PC-3 (cell line): Measurements from ENCODE around the gene PASK. TPM values are rescaled to one million over a fixed set of nuclear protein-coding genes. Genes with fewer than 3 reads are reported as not detected.
A peak's percentile ranks its signal among the peaks of the same experiment; 100 is the strongest.

Experiments
- ATAC-seq: fragments of 200-7000 bp; cut with Tn5 transposase; 2 replicates; pipeline ENCODE4 v1.9.1; 2020; ENCODE audit warnings: mild to moderate bottlenecking, moderate library complexity
- BruUV-seq: library from RNA; stranded (reverse); fragments of 400-500 nt; replicated peaks from 2 replicates; lab custom pipeline; 2021; lab: Mats Ljungman, UMichigan
- CTCF ChIA-PET: fragments of 300-600 bp; sonication (Branson Sonifier 250); formaldehyde crosslinking; loops from one replicate; lab custom pipeline; 2022; ENCODE audit warnings: antibody characterized with exemption; lab: Charles Lee
- POLR2A ChIA-PET: fragments of 300-600 bp; sonication (Branson Sonifier 250); formaldehyde crosslinking; loops from one replicate; lab custom pipeline; 2022; ENCODE audit warnings: antibody characterized with exemption; ENCODE audit not compliant: unreplicated experiment; lab: Charles Lee
- DNase-seq: peaks from one replicate; pipeline ENCODE4 v3.0.0-alpha.2; 2015
- H2AFZ ChIP-seq: fragments of 300-600 bp; sonication (generic); 2 replicates; pipeline ENCODE4 v1.6.0; 2016; ENCODE audit warnings: antibody characterized with exemption, low read length
- H3F3A ChIP-seq: fragments of 300-600 bp; sonication (generic); one replicate; pipeline ENCODE4 v1.6.0; 2017; ENCODE audit warnings: antibody characterized with exemption, low read length, control low read depth, mild to moderate bottlenecking; ENCODE audit not compliant: unreplicated experiment
- H3K27ac ChIP-seq: fragments of 300-600 bp; sonication (generic); 2 replicates; pipeline ENCODE4 v1.5.1; 2016; ENCODE audit warnings: mild to moderate bottlenecking, low read length
- H3K27me3 ChIP-seq: fragments of 300-600 bp; sonication (generic); 2 replicates; pipeline ENCODE4 v1.6.1; 2016; ENCODE audit warnings: low read length, mixed read lengths
- H3K36me3 ChIP-seq: fragments of 300-600 bp; sonication (generic); 2 replicates; pipeline ENCODE4 v1.6.1; 2016; ENCODE audit warnings: low read depth, mixed run types, low read length, mixed read lengths
- H3K4me1 ChIP-seq: fragments of 300-600 bp; sonication (generic); 2 replicates; pipeline ENCODE4 v1.5.1; 2016; ENCODE audit warnings: low read length; ENCODE audit not compliant: insufficient read depth
- H3K4me2 ChIP-seq: fragments of 300-600 bp; sonication (generic); 2 replicates; pipeline ENCODE4 v1.6.0; 2016; ENCODE audit warnings: low read length
- H3K4me3 ChIP-seq: fragments of 300-600 bp; sonication (generic); 2 replicates; pipeline ENCODE4 v1.5.1; 2016; ENCODE audit warnings: mild to moderate bottlenecking, low read length, mixed read lengths
- H3K79me2 ChIP-seq: fragments of 300-600 bp; sonication (generic); 2 replicates; pipeline ENCODE4 v1.6.1; 2017; ENCODE audit warnings: low read length, mixed read lengths
- H3K9ac ChIP-seq: fragments of 300-600 bp; sonication (generic); 2 replicates; pipeline ENCODE4 v1.6.0; 2016; ENCODE audit warnings: mild to moderate bottlenecking, low read length
- H3K9me2 ChIP-seq: fragments of 300-600 bp; sonication (generic); replicated peaks from 2 replicates; pipeline ENCODE4 v1.6.1; 2016; ENCODE audit warnings: mixed run types, low read length, mixed read lengths
- H3K9me3 ChIP-seq: fragments of 300-600 bp; sonication (generic); 2 replicates; pipeline ENCODE4 v1.6.1; 2016; ENCODE audit warnings: low read length, mixed read lengths
- H4K20me1 ChIP-seq: fragments of 300-600 bp; sonication (generic); 2 replicates; pipeline ENCODE4 v1.6.1; 2016; ENCODE audit warnings: low read length, mixed read lengths
- EZH2 ChIP-seq: fragments of 300-600 bp; sonication (generic); IDR thresholded peaks from one replicate; pipeline ENCODE4 v1.6.1; 2017; ENCODE audit warnings: antibody characterized with exemption, mild to moderate bottlenecking, low read length; ENCODE audit not compliant: unreplicated experiment
- EZH2phosphoT487 ChIP-seq: fragments of 300-600 bp; sonication (generic); IDR thresholded peaks from 2 replicates; pipeline ENCODE4 v1.6.1; 2018; ENCODE audit warnings: mild to moderate bottlenecking, antibody characterized with exemption, low read length, borderline replicate concordance
- intact Hi-C: fragments of 100-400 bp; cut with micrococcal nuclease; formaldehyde crosslinking; loops from 2 replicates; pipeline ENCODE4 v1.9.0; 2023
- total RNA-seq: library from RNA; depleted of rRNA; stranded (reverse); fragments of >200 nt; gene quantifications from 2 replicates; pipeline ENCODE4 v1.2.3, GENCODE V29; 2014
- TF ChIP-seq, protein P1 (sequence below): fragments of 300-600 bp; sonication (generic); conservative IDR thresholded peaks from 2 replicates; pipeline ENCODE4 v1.5.1; 2017; ENCODE audit warnings: antibody characterized with exemption, low read depth, mild to moderate bottlenecking, low read length

Gene PASK
- total RNA-seq, 1 experiment from 2014 or later: 4.1 TPM

DNA sequence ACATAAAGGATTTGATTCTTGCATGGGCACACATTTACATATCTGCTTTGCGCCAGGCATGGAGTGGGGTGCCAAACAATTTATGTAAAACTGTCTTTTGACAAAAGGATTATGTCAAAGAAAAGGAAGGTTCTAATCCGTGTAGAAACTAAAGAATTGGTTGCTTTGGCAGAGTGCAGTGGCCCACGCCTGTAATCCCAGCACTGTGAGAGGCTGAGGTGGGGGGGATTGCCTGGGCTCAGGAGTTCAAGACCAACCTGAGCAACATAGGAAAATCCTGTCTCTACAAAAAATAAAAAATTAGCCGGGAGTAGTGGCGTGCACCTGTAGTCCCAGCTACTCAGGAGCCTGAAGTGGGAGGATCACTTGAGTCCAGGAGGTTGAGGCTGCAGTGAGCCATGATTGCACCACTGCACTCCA is 46.1 kb downstream of the PASK start:
- Histone ChIP-seq H3K9ac (peak overlapping the region; percentile 81; the same call in 1 of the 2 replicates), H3K9me2 (no peaks in the 10 kb centered on the region), H3K27me3 (no peaks in the 10 kb centered on the region), H3F3A (no peaks in the 10 kb centered on the region), H3K27ac (no peak overlapping the region), H2AFZ (peak overlapping the region; percentile 77; the same call in 1 of the 2 replicates), H3K79me2 (peaks cover 13% of the 10 kb centered on the region), H3K4me1 (no peaks in the 10 kb centered on the region), H3K36me3 (no peaks in the 10 kb centered on the region), H3K4me2 (peak overlapping the region; percentile 84), H4K20me1 (no peaks in the 10 kb centered on the region), H3K9me3 (no peaks in the 10 kb centered on the region), H3K4me3 (peak overlapping the region; percentile 80)
- TF ChIP-seq, protein P1, sequence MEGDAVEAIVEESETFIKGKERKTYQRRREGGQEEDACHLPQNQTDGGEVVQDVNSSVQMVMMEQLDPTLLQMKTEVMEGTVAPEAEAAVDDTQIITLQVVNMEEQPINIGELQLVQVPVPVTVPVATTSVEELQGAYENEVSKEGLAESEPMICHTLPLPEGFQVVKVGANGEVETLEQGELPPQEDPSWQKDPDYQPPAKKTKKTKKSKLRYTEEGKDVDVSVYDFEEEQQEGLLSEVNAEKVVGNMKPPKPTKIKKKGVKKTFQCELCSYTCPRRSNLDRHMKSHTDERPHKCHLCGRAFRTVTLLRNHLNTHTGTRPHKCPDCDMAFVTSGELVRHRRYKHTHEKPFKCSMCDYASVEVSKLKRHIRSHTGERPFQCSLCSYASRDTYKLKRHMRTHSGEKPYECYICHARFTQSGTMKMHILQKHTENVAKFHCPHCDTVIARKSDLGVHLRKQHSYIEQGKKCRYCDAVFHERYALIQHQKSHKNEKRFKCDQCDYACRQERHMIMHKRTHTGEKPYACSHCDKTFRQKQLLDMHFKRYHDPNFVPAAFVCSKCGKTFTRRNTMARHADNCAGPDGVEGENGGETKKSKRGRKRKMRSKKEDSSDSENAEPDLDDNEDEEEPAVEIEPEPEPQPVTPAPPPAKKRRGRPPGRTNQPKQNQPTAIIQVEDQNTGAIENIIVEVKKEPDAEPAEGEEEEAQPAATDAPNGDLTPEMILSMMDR: no peak
- TF ChIP-seq EZH2 (no peak), EZH2phosphoT487 (no peak)
- BruUV-seq: no TSS peak
- ChIA-PET POLR2A (no interaction called here), CTCF (no interaction called here)
- ATAC-seq (no peak), DNase-seq (no peak)
- intact Hi-C loops: no loop called here

DNA sequence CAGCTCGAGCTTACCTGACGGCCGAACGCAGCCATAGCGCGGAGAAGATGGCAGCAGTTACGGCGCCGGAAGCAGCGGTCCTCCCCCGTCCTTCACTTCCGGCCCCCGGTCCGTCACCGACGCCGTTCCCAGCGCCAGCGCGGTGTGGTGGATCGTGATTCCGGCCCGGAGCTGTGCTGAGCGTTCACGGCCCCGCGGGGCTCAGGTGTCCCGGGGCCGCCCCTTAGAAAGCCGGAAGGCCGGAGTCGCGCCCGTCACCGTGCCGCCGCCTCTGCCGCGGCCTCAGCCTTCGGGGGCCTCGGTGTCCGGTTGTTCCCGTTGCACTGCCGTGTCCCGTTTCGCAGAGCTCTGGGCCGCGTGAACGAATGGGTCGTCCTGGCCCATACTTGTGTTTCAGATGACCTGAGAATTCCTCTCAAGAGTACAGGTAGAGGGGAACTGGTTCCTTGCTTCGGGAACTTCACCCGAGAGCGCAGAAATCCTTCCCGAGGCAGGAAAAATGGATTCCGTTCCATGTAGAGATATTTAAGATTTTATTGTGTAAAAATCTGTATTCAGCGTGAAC is 47.0 kb downstream of the PASK start, which contains the start of gene MTERF4:
Gene MTERF4 (minus strand): TSS at position 49 of the 565 bp plus-strand sequence. CDS start 14 bp downstream, at position 35.
- peak; percentile 68 for DNase-seq
- TSS peak; percentile 91 for BruUV-seq
- POLR2A ChIA-PET: no interaction called here

More for the DNA sequence above, 47.0 kb downstream of the PASK start, which contains the start of gene MTERF4:
- Histone ChIP-seq H3K27ac (peak within 1 kb of the TSS; percentile 25; the same call in 1 of the 2 replicates), H3K4me2 (peak within 1 kb of the TSS; percentile 84), H3K9me2 (no peaks in the 10 kb centered on the region), H3K36me3 (no peaks in the 10 kb centered on the region), H3K9me3 (no peaks in the 10 kb centered on the region), H3K4me1 (no peaks in the 10 kb centered on the region), H3K4me3 (peak within 1 kb of the TSS; percentile 80), H3K27me3 (no peaks in the 10 kb centered on the region), H3K9ac (peak within 1 kb of the TSS; percentile 81), H3F3A (no peaks in the 10 kb centered on the region), H4K20me1 (no peaks in the 10 kb centered on the region), H3K79me2 (peaks cover 13% of the 10 kb centered on the region), H2AFZ (peak within 1 kb of the TSS; percentile 77)
- intact Hi-C loops: no loop called here
- CTCF ChIA-PET: no interaction called here
- TF ChIP-seq, protein P1: no peak
- TF ChIP-seq EZH2: no peak
- TF ChIP-seq EZH2phosphoT487: no peak
- peak; percentile 98 for ATAC-seq
